GM12874 (cell line): Measurements from ENCODE around the gene SLC17A2.

ENCODE experiments used
- CTCF ChIP-seq: IDR thresholded peaks from 2 replicates; pipeline ENCODE4 v1.5.1; 2011; ENCODE audit warnings: low read depth, mild to moderate bottlenecking, control low read depth, low read length, moderate library complexity; ENCODE audit not compliant: insufficient read depth

SLC17A2 gene

GRCh38 chr6:25935953-25936352 lies 5.5 kb upstream of the SLC17A2 start:
- TF ChIP-seq CTCF = no peak

- no peak for TF ChIP-seq CTCF
These were observed 4.3 kb upstream of the SLC17A2 start for GRCh38 chr6:25934735-25935313.

- TF ChIP-seq CTCF = no peak
These were observed 3.7 kb upstream of the SLC17A2 start for GRCh38 chr6:25934156-25934555.

- TF ChIP-seq CTCF = no peak
These were observed 869 bp upstream of the SLC17A2 start for GRCh38 chr6:25931411-25931709.

- no peak for TF ChIP-seq CTCF
These were observed 1.7 kb downstream of the SLC17A2 start for GRCh38 chr6:25928562-25929324.

- TF ChIP-seq CTCF = no peak
These were observed 2.7 kb downstream of the SLC17A2 start for GRCh38 chr6:25927756-25928216.

- no peak for TF ChIP-seq CTCF
These were observed 3.3 kb downstream of the SLC17A2 start for GRCh38 chr6:25927178-25927577.
